GM19193 (cell line): ENCODE data around the gene INSIG2.

Experiments used
- POLR2A ChIP-seq: IDR thresholded peaks from 4 replicates; pipeline ENCODE4 v1.6.1; 2011; ENCODE audit not compliant: insufficient read depth, insufficient read length; ENCODE audit errors: extremely low read depth

The INSIG2 gene

GRCh38 chr2:118112771-118113334 is 24.6 kb downstream of the INSIG2 start:
- no peak for TF ChIP-seq POLR2A

- TF ChIP-seq POLR2A: no peak
Observed at GRCh38 chr2:118114863-118115262, 26.6 kb downstream of the INSIG2 start.

- TF ChIP-seq POLR2A: no peak
Observed at GRCh38 chr2:118115761-118116160, 27.5 kb downstream of the INSIG2 start.

GRCh38 chr2:118118479-118118878 is 30.2 kb downstream of the INSIG2 start:
- TF ChIP-seq POLR2A: no peak

- no peak for TF ChIP-seq POLR2A
Observed at GRCh38 chr2:118119158-118119727, 31.0 kb downstream of the INSIG2 start.

- TF ChIP-seq POLR2A: no peak
Observed at GRCh38 chr2:118119761-118120400, 31.6 kb downstream of the INSIG2 start.

GRCh38 chr2:118120401-118120780 is 32.1 kb downstream of the INSIG2 start:
- TF ChIP-seq POLR2A: no peak

- no peak for TF ChIP-seq POLR2A
Observed at GRCh38 chr2:118121101-118121500, 32.8 kb downstream of the INSIG2 start.

GRCh38 chr2:118121986-118122524 is 33.8 kb downstream of the INSIG2 start:
- TF ChIP-seq POLR2A: no peak

GRCh38 chr2:118122594-118123281 is 34.5 kb downstream of the INSIG2 start:
- TF ChIP-seq POLR2A: no peak

- no peak for TF ChIP-seq POLR2A
Observed at GRCh38 chr2:118123561-118124232, 35.4 kb downstream of the INSIG2 start.

GRCh38 chr2:118124288-118124891 is 36.1 kb downstream of the INSIG2 start:
- no peak for TF ChIP-seq POLR2A

- TF ChIP-seq POLR2A: no peak
Observed at GRCh38 chr2:118127250-118127649, 39.0 kb downstream of the INSIG2 start.

- TF ChIP-seq POLR2A: no peak
Observed at GRCh38 chr2:118128826-118129225, 40.6 kb downstream of the INSIG2 start.

GRCh38 chr2:118130385-118130784 is 42.1 kb downstream of the INSIG2 start:
- TF ChIP-seq POLR2A: no peak
